Neuronal stem cell (in vitro differentiated cells): ENCODE results near the gene MYZAP.
A peak's percentile ranks its signal among the peaks of the same experiment; 100 is the strongest.

ENCODE experiments used
- DNase-seq: peaks from one replicate; pipeline ENCODE4 v3.0.0-alpha.2; 2013; ENCODE audit warnings: low spot score
- H2AFZ ChIP-seq: one replicate; pipeline ENCODE4 v1.6.1; 2013; ENCODE audit warnings: mild to moderate bottlenecking, low read length, inconsistent platforms
- H2AK5ac ChIP-seq: 2 replicates; pipeline ENCODE4 v1.6.1; 2013; ENCODE audit warnings: low read depth, mild to moderate bottlenecking, inconsistent platforms, low read length, moderate library complexity, mixed read lengths
- H2BK120ac ChIP-seq: 2 replicates; pipeline ENCODE4 v1.6.1; 2013; ENCODE audit warnings: low read depth, mild to moderate bottlenecking, inconsistent platforms, low read length, moderate library complexity, mixed read lengths
- H2BK12ac ChIP-seq: one replicate; pipeline ENCODE4 v1.6.1; 2013; ENCODE audit warnings: low read length, inconsistent platforms
- H2BK15ac ChIP-seq: 2 replicates; pipeline ENCODE4 v1.6.1; 2013; ENCODE audit warnings: mild to moderate bottlenecking, low read length, inconsistent platforms, mixed read lengths
- H2BK5ac ChIP-seq: one replicate; pipeline ENCODE4 v1.6.1; 2013; ENCODE audit warnings: inconsistent platforms, mild to moderate bottlenecking, low read length, moderate library complexity
- H3K14ac ChIP-seq: one replicate; pipeline ENCODE4 v1.6.1; 2013; ENCODE audit warnings: low read length, inconsistent platforms
- H3K18ac ChIP-seq: 2 replicates; pipeline ENCODE4 v1.6.1; 2013; ENCODE audit warnings: low read length, inconsistent platforms
- H3K23ac ChIP-seq: 2 replicates; pipeline ENCODE4 v1.6.1; 2013; ENCODE audit warnings: low read depth, mild to moderate bottlenecking, mixed read lengths, low read length, inconsistent platforms; ENCODE audit not compliant: poor library complexity
- H3K27ac ChIP-seq: replicated peaks from 3 replicates; pipeline ENCODE4 v1.5.1; 2013; ENCODE audit warnings: low read length, inconsistent platforms
- H3K27me3 ChIP-seq, 3 experiments: 2 replicates each; pipeline ENCODE4 v1.6.1; 2013; ENCODE audit warnings: low read length in 3 of 3, mild to moderate bottlenecking in 2 of 3, inconsistent platforms in 1 of 3, low read depth in 1 of 3, mixed read lengths in 1 of 3, moderate library complexity in 1 of 3; ENCODE audit not compliant: control insufficient read depth in 3 of 3, insufficient read depth in 3 of 3
- H3K36me3 ChIP-seq, 2 donors: replicated peaks in 1 of 2; 2 replicates each; pipeline ENCODE4 v1.6.1; 2013; ENCODE audit warnings: low read length in 2 of 2; ENCODE audit not compliant: control insufficient read depth in 2 of 2, insufficient read depth in 2 of 2
- H3K4ac ChIP-seq: 2 replicates; pipeline ENCODE4 v1.6.1; 2013; ENCODE audit warnings: inconsistent platforms, mild to moderate bottlenecking, low read length, moderate library complexity
- H3K4me1 ChIP-seq, 2 donors: 1 replicate in 1 of 2; 2 replicates in 1 of 2; pipeline ENCODE4 v1.6.1; 2013; ENCODE audit warnings: low read length in 2 of 2, low read depth in 1 of 2; ENCODE audit not compliant: control insufficient read depth in 2 of 2, insufficient read depth in 1 of 2
- H3K4me2 ChIP-seq: one replicate; pipeline ENCODE4 v1.6.1; 2013; ENCODE audit warnings: mild to moderate bottlenecking, low read length, inconsistent platforms; ENCODE audit not compliant: insufficient read depth, poor library complexity, severe bottlenecking
- H3K4me3 ChIP-seq, 2 donors: 2 replicates each; pipeline ENCODE4 v1.5.1; 2013; ENCODE audit warnings: low read length in 2 of 2, mild to moderate bottlenecking in 2 of 2, inconsistent platforms in 1 of 2, moderate library complexity in 1 of 2
- H3K79me1 ChIP-seq: one replicate; pipeline ENCODE4 v1.6.1; 2013; ENCODE audit warnings: low read depth, mild to moderate bottlenecking, inconsistent platforms, low read length, moderate library complexity
- H3K9ac ChIP-seq: one replicate; pipeline ENCODE4 v1.6.1; 2013; ENCODE audit warnings: mild to moderate bottlenecking, low read depth, low read length, inconsistent platforms; ENCODE audit not compliant: poor library complexity
- H3K9me3 ChIP-seq, 2 donors: replicated peaks in 1 of 2; 2 replicates each; pipeline versions ENCODE3 to v1.6.1; 2013; ENCODE audit warnings: low read length in 2 of 2, mild to moderate bottlenecking in 2 of 2, inconsistent platforms in 1 of 2, low read depth in 1 of 2, mixed read lengths in 1 of 2, moderate library complexity in 1 of 2; ENCODE audit not compliant: control insufficient read depth in 2 of 2, insufficient read depth in 1 of 2
- H4K8ac ChIP-seq: one replicate; pipeline ENCODE4 v1.6.1; 2013; ENCODE audit warnings: low read depth, mild to moderate bottlenecking, inconsistent platforms, low read length, moderate library complexity
- H4K91ac ChIP-seq: one replicate; pipeline ENCODE4 v1.6.1; 2013; ENCODE audit warnings: low read length, low read depth, mild to moderate bottlenecking, inconsistent platforms; ENCODE audit not compliant: poor library complexity
- WGBS, 2 donors: extraction: QIAGEN DNeasy Blood & Tissue Kit; methylation state at CpG; one replicate each; pipeline ENCODE4 v1.1.7; 2013; ENCODE audit warnings: missing lambda C conversion rate in 2 of 2, mixed read lengths in 1 of 2; ENCODE audit not compliant: insufficient read length in 2 of 2, insufficient replicate concordance in 1 of 2; ENCODE audit errors: extremely low coverage in 2 of 2; 5-methylcytosine and 5-hydroxymethylcytosine counted together

Gene MYZAP

GRCh38 chr15:57680021-57680420 is 88.3 kb downstream of the MYZAP start:
- H3K79me1 ChIP-seq, result no peaks in the 10 kb centered on the region
- no peak overlapping the region for H3K4me2 ChIP-seq
- no peak overlapping the region for H2BK120ac ChIP-seq
- no peaks in the 10 kb centered on the region for H3K4me1 ChIP-seq
- no CpG with 5 or more reads among the region's 1 CpG for WGBS, 2 donors
- no peaks in the 10 kb centered on the region for H3K36me3 ChIP-seq
- H3K9ac ChIP-seq, result no peak overlapping the region
- H3K4me3 ChIP-seq, result no peak overlapping the region
- H3K18ac ChIP-seq, result no peak overlapping the region
- no peak overlapping the region for H3K27ac ChIP-seq
- no peak overlapping the region for H2BK15ac ChIP-seq
- H2BK5ac ChIP-seq, result no peak overlapping the region
- H3K27me3 ChIP-seq, result peaks cover 0 to 17% (median 0%) of the 10 kb centered on the region in 3 experiments
- no peak for DNase-seq
- peak overlapping the region; percentile 29 for H2AFZ ChIP-seq
- H3K23ac ChIP-seq, result no peak overlapping the region
- H4K8ac ChIP-seq, result no peak overlapping the region
- H4K91ac ChIP-seq, result no peak overlapping the region
- H2AK5ac ChIP-seq, result no peak overlapping the region
- no peaks in the 10 kb centered on the region for H3K9me3 ChIP-seq
- H2BK12ac ChIP-seq, result no peak overlapping the region
- no peak overlapping the region for H3K14ac ChIP-seq
- no peak overlapping the region for H3K4ac ChIP-seq

GRCh38 chr15:57681011-57681410 is 89.3 kb downstream of the MYZAP start:
- H2BK12ac ChIP-seq, result no peak overlapping the region
- H3K4me2 ChIP-seq, result no peak overlapping the region
- no peak overlapping the region for H3K18ac ChIP-seq
- no peaks in the 10 kb centered on the region for H3K4me1 ChIP-seq
- no peak overlapping the region for H3K23ac ChIP-seq
- no peak overlapping the region for H4K8ac ChIP-seq
- DNase-seq, result no peak
- H2BK15ac ChIP-seq, result no peak overlapping the region
- H3K9ac ChIP-seq, result no peak overlapping the region
- no peaks in the 10 kb centered on the region for H3K79me1 ChIP-seq
- WGBS, 2 donors, result no CpG with 5 or more reads among the region's 1 CpG
- H2AK5ac ChIP-seq, result no peak overlapping the region
- H3K27me3 ChIP-seq, result peaks cover 0 to 25% (median 0%) of the 10 kb centered on the region in 3 experiments
- no peak overlapping the region for H3K14ac ChIP-seq
- no peak overlapping the region for H2AFZ ChIP-seq
- no peaks in the 10 kb centered on the region for H3K36me3 ChIP-seq
- H3K4ac ChIP-seq, result no peak overlapping the region
- no peaks in the 10 kb centered on the region for H3K9me3 ChIP-seq
- no peak overlapping the region for H2BK120ac ChIP-seq
- H4K91ac ChIP-seq, result no peak overlapping the region
- H3K27ac ChIP-seq, result no peak overlapping the region
- H2BK5ac ChIP-seq, result no peak overlapping the region
- no peak overlapping the region for H3K4me3 ChIP-seq

- peaks cover 0 to 25% (median 0%) of the 10 kb centered on the region in 3 experiments for H3K27me3 ChIP-seq
- no peak for DNase-seq
- no peak overlapping the region for H4K8ac ChIP-seq
- H2AFZ ChIP-seq, result no peak overlapping the region
- no peaks in the 10 kb centered on the region for H3K79me1 ChIP-seq
- no peak overlapping the region for H2BK15ac ChIP-seq
- no peak overlapping the region for H2BK120ac ChIP-seq
- no peak overlapping the region for H2BK5ac ChIP-seq
- no peak overlapping the region for H2BK12ac ChIP-seq
- H3K18ac ChIP-seq, result no peak overlapping the region
- H3K27ac ChIP-seq, result no peak overlapping the region
- no CpG with 5 or more reads among the region's 1 CpG for whole genome bisulfite sequencing, 2 donors
- H2AK5ac ChIP-seq, result no peak overlapping the region
- H3K23ac ChIP-seq, result no peak overlapping the region
- H3K4me1 ChIP-seq, result no peaks in the 10 kb centered on the region
- H3K4me2 ChIP-seq, result no peak overlapping the region
- H3K4ac ChIP-seq, result no peak overlapping the region
- no peak overlapping the region for H3K9ac ChIP-seq
- H3K14ac ChIP-seq, result no peak overlapping the region
- H3K4me3 ChIP-seq, result no peak overlapping the region
- no peaks in the 10 kb centered on the region for H3K36me3 ChIP-seq
- no peak overlapping the region for H4K91ac ChIP-seq
- no peaks in the 10 kb centered on the region for H3K9me3 ChIP-seq
Measured at GRCh38 chr15:57683481-57683880, 91.8 kb downstream of the MYZAP start.

- no peak overlapping the region for H3K27ac ChIP-seq
- H2BK12ac ChIP-seq, result no peak overlapping the region
- no peak for DNase-seq
- no peak overlapping the region for H3K23ac ChIP-seq
- no peaks in the 10 kb centered on the region for H3K36me3 ChIP-seq
- no peaks in the 10 kb centered on the region for H3K9me3 ChIP-seq
- WGBS, 2 donors, result no CpG with 5 or more reads among the region's 8 CpGs
- H2AK5ac ChIP-seq, result no peak overlapping the region
- peaks cover 0 to 25% (median 0%) of the 10 kb centered on the region in 3 experiments for H3K27me3 ChIP-seq
- H3K4me1 ChIP-seq, result no peaks in the 10 kb centered on the region
- no peak overlapping the region for H3K4ac ChIP-seq
- no peak overlapping the region for H4K8ac ChIP-seq
- no peak overlapping the region for H3K14ac ChIP-seq
- H3K18ac ChIP-seq, result no peak overlapping the region
- no peak overlapping the region for H2AFZ ChIP-seq
- H3K4me2 ChIP-seq, result no peak overlapping the region
- H2BK120ac ChIP-seq, result no peak overlapping the region
- no peaks in the 10 kb centered on the region for H3K79me1 ChIP-seq
- no peak overlapping the region for H3K4me3 ChIP-seq
- H3K9ac ChIP-seq, result no peak overlapping the region
- no peak overlapping the region for H2BK15ac ChIP-seq
- H4K91ac ChIP-seq, result no peak overlapping the region
- no peak overlapping the region for H2BK5ac ChIP-seq
Measured at GRCh38 chr15:57684491-57685151, 92.9 kb downstream of the MYZAP start.
